C4-2B (cell line): ENCODE measurements around the gene ALAD.
A peak's percentile ranks its signal among the peaks of the same experiment; 100 is the strongest.

Experiments
- ZFX ChIP-seq: fragments of 450-650 bp; IDR thresholded peaks from 2 replicates; pipeline ENCODE4 v1.6.1; 2017
- TF ChIP-seq, protein P1 (sequence below): fragments of 450-650 bp; conservative IDR thresholded peaks from 2 replicates; pipeline ENCODE4 v1.5.1; 2017; ENCODE audit warnings: mild to moderate bottlenecking

DNA sequence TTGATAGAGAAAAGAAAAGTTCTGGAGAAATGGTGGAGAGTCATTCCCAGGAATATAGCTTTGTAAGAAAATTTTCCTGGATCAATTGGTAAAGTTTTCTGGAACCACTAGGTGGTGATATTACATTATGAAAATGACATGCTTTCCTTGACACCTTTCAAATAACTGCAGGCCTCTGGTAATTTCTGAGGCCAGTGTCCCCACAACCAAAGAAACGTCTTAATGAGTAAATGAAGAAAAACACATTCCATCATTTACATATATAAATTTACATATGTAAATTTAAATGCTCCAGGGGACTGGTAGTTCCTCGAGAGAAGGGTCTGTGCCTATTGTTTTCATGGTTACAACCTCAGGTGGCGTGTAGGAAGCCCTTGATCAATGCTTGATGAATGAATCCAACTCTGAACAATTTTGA lies 45.2 kb upstream of the ALAD start:
- TF ChIP-seq, protein P1, sequence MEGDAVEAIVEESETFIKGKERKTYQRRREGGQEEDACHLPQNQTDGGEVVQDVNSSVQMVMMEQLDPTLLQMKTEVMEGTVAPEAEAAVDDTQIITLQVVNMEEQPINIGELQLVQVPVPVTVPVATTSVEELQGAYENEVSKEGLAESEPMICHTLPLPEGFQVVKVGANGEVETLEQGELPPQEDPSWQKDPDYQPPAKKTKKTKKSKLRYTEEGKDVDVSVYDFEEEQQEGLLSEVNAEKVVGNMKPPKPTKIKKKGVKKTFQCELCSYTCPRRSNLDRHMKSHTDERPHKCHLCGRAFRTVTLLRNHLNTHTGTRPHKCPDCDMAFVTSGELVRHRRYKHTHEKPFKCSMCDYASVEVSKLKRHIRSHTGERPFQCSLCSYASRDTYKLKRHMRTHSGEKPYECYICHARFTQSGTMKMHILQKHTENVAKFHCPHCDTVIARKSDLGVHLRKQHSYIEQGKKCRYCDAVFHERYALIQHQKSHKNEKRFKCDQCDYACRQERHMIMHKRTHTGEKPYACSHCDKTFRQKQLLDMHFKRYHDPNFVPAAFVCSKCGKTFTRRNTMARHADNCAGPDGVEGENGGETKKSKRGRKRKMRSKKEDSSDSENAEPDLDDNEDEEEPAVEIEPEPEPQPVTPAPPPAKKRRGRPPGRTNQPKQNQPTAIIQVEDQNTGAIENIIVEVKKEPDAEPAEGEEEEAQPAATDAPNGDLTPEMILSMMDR, result peak; percentile 79
- no peak for TF ChIP-seq ZFX
